Measurements from ENCODE around the gene METRN.

The METRN gene

DNA sequence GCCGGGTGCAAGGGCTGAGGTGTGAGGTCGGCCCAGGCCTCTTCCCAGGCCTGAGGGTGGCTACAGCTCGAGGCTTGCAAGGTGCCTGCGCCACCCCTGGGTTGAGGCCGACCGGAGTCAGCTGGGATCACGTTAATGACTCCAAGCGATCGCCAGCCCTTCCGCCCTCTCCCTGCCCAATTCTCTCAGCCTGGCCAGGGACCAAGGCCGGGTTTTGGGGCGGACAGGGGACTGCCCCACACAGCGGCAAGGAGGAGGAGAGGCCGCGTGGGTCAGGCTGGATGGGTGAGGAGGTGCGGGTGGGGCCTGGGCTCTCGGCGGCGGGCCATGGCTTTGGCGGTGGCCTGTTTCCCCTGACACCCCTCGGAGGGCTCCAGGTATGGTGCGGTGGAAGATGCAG, 21.6 kb upstream of the METRN start:
- DNase-seq: no peak

DNA sequence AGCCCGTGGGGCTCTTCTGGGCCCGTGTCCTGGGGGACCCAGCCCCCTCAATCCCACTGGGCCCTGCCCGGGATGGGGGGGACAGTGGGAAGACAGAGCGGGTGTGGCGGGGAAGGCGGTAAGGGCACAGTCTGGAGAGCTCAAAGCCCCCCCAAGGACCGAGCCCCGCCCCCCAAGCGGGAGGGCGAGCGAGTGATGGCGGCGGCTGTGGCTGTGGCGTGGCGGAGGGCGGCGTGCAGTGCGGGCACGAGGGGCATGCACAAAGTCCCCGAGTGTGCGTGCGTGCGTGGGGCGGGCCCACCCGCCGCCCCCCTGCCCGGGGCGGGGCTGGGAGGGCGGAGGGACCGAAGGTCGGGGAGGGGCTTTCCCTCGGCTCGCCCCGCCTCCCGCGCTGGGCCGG, 21.2 kb upstream of the METRN start:
- peak; percentile 30 for DNase-seq

- DNase-seq: no peak
Measured at GRCh38 chr16:694187-694862, 20.6 kb upstream of the METRN start.

DNA sequence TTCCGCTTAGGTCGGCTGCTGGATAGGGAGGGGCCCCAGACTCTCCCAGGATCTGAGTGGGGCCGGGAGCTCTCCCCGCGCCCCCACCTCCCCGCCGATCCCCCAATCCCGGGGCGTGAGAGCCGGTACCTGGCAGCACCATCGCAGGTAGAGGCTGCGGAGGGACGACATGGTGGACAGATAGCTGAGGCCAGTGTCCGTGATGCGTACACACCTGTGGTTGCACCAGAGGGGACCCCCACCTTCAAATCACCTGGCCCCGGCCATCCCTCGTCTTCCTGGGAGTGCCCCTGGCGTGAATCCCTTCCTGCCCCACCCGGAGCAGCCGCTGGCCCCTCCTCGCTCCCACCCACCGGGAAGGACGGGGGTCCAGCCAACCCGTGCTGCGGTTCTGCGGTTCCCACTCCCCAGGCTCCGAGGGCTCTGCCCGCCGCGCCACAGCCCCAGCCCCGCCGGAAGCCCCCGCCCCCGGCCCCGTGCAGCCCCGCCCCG, 20.0 kb upstream of the METRN start:
- DNase-seq: no peak

- DNase-seq: peak; percentile 39
Measured at GRCh38 chr16:695355-696089, 19.4 kb upstream of the METRN start.

DNA sequence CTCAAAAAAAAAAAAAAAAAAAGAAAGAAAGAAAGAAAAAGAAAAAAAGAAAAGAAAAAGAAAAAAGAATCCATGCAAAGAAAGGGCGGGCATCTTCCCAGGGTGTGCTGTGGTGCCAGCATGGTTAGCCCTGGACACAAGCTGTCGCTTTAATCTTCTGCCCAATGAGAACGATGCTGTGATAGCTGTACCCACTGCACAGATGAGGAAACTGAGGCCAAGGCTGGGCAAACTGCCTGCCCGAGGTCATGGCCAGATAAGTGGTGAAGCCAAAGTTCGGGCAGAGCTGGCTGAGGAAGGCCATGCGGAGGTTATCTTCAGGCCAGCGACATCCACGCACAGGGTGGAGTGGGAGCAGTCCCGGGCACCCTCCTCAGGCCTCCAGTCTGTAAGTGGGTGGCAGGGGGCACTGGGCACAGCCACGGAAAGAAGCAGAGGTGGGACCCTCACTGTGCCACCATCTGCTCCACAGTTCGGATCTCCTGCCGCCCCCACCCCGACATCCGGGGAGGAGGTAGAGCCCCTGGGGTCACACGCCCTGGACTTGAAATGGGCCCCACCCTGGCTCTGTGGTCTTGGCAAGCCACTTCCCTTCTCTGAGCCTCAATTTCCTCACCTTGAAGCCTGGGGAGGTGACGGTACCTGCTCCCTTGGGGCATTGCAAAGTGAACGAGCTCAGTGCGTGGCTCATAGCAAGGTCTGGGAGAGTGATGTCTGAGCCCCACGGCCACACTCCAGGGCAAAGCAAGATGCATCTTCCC, 15.8 kb upstream of the METRN start:
- DNase-seq: no peak

GRCh38 chr16:700684-701584, 14.0 kb upstream of the METRN start:
- DNase-seq: peak; percentile 18

GRCh38 chr16:702341-702740, 12.6 kb upstream of the METRN start:
- no peak for DNase-seq

GRCh38 chr16:703406-703805, 11.5 kb upstream of the METRN start:
- no peak for DNase-seq

- no peak for DNase-seq
Measured at GRCh38 chr16:704047-704446, 10.9 kb upstream of the METRN start.

DNA sequence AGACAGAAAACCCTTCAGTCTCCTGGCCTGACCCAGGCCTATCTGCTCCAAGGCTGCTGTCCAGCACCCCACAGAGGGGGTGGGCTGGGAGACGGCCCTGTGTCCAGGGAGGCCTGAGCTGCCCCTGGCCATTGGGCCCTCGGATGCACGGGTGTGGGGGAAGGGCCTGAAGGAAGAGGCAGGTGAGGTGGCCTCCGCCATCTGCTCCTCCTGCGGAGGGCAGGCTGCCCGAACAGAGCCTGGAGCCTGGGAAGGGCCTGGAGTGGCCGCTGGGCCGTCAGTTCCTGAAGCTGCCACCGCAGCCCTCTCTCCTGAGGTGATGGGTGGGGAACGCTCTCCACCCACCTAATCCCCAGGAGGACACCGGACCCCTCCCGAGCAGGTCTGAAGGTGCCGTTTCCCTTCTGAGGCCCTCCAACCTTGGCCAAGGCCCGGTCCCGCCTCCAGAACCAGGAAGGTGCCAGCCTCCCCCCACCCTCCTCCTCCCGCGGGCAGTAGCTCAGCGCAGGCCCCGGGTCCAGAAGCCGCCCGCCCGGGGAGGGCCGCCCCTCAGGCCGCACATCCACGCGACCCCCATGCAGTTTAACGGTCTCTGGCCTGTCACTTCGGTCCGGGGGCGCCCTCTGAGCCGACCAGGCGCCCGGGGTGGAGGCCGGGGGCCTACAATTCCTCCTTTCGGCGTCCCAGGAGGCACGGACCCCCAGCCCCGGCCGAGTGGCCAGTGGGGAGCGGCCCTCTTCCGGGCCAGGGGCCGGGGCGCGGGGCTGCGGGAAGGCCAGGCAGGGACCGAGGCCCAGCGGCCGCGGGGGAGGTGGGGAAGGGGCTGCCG, 10.2 kb upstream of the METRN start:
- DNase-seq: no peak

DNA sequence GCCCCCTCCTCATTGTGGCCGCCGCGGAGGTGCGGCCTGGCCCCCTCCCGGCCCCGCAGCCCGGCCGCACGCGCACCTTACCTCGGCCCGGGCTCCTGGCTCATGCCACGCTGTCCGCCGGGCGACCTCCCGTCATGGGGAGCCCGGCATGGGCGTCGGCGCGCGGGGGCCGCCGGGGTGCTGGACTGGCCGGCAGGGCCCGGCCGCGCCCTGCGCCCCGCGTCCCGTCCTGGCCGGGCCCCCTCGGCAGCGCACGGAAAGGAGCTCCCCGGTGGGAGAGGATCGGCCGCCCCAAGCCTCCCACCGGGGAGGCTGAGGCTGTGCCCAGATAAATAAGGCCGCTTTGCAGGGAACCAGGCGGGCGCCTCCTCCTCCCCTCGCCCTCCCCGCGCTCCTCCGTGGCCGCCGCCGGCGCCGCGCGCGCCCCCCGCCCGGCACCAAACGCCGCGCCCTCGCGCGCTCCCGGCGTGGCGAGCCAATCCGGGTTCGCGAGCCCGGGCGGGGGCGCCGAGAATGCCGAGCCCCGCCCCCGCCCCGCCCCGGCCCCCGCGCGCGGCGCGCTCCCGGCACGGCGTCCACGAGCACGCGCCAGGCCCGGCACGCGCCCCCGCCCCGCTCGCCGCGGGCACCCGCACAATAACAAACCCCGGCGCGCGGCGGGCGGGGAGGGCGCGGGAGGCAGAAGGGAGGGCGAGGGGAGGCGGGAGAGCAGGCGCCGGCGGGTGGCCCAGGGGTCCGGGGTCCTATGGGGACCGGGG, 9.3 kb upstream of the METRN start, which contains the start of gene FBXL16:
Gene FBXL16, minus strand, starts transcription at position 371 of the 758 bp plus-strand sequence. CDS start 8,396 bp downstream, outside the sequence.
- DNase-seq: no peak

DNA sequence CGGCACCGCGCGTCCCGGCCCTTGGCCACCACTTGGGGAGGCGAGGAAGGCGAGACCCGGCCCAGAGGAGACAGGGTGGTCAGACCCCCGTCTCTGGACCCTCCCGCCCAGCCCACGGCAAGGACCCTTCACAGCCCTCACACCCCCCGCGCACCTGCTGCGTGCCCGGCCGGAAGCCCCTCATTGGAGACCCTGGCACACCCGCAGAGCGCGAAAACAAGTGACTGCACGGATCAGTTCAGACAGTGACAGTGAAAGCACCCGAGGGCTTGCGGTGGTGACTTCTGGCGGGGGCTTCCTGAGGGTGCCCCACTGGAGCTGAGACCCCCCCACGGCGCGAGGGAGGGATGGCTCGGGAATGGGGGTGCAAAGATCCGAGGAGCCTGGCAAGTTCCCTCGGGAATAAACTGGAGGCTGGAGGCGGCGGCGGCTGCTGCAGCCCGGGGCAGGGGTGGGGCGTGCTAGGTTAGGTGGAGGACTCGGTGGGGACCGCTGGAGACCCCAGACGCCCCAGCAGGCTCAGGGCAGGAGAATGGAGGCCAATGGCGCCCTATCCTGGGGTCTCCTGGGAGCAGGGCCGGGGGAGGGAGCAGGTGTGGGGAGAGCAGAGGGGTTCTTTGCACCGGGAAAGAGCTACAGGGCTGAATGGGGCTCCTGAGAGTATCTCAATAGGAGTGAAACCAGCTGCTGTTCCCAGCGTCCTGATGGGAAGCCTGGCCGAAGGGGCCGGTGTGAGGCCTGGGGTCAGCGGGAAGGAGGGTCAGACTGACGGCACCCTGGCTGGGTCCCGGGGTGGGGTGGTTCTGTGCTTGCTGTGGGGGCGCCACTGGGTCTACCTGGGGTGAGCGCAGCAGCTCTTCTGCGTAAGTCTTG, 8.5 kb upstream of the METRN start:
- DNase-seq: no peak

DNA sequence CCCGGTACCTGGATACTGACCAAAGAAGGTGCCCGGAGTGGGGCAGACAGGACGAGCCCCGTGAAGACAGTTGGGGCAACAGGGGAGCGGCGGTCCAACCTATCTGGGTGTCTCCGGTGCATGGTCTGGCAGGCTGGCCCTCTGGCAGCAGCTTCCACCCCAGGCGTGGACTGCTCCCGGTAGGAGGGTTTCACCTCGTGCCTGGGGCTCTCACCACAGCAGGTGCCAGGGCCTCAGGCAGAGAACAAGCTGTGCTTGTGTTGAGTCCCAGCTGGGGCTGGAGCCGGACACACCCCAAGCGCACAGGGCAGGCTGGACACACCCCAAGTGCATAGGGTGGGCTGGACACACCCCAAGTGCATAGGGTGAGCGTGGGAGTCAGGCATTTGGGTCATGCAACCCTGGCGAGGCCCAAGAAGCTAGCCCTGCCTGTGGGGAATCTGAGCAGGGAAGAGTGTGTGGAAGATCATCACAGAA, 7.8 kb upstream of the METRN start:
- no peak for DNase-seq

DNA sequence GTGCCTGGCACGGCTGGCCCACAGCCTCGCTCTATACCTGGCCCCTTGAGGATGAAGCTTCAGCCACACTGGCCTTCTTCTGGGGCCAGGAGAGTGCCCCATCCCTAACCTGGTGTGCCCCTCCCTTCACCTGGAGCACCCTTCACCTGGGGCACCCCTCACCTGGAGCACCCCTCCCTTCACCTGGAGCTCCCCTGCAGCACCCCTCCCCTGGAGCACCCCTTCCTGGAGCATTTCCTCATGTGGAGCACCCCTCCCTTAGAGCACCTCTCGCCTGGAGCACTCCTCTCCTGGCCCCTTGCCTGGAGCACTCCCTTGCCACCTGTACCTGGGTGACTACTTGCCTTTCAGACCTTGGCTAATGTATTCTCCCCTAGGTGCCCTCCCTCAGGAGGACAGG, 6.9 kb upstream of the METRN start:
- DNase-seq: no peak

DNA sequence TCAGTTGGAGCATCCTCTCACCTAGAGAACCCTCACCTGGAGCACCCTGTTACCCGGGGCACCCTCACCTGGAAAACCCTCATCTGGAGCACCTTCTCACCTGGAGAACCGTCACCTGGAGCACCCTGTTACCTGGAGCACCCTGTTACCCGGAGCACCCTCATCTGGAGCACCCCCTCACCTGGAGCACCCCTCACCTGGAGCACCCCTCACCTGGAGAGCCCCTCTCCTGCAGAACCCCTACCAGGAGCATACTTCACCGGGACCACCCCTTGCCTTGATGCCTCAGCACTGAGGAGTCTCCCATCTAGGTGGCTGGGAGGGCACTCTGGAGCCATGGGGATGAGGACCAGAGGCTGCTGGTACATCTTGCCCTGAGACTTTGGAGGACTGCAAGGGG, 6.0 kb upstream of the METRN start:
- DNase-seq: no peak

DNA sequence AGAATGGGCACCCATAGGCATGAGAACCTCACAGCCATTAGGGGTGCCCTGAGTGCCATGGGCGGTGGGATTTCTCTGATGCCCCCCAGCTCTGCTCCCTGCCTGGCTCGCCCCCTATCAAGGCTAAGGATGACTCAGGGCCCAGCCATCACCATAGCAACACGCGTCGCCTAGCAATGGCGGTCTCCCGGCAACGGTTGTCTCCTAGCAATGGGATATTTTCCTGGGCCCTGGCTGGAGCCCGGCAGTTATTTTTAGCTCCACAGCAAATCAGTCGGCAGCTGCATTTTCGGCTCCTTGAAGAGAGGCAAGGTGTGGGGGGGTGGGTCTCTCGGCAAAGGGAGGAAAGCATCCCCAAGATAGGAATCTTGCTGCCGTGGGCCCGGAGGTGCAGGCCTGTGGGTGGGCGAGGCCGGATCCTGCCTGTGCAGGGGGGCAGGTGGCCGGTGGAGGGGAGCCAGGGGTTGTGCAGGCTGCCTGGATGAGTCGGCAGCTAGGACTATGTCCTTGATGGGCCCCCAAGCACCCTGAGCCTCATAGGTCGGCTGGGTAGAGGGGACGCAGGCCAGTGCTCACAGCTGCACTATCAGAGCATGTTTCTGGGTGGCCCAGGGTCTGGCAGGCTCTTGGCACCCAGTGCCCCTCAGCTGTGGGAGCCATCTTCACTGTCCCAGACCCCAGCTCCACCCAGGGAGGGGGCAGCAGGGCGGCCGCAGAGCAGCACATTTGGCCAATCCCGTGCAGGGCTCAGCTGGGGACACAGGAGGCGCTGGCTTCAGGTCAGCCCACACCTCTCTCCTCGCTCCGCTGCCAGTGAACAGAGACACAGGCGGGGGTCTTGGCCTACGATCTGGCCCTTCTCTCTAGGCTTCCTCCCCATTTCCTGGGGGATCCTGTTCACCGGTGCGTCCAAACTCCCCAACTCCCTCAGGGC, 5.1 kb upstream of the METRN start:
- DNase-seq: no peak

GRCh38 chr16:710500-711075, 4.3 kb upstream of the METRN start:
- no peak for DNase-seq

Data from effector CD8-positive, alpha-beta T cell (primary cell).